Measurements from ENCODE around the gene CRK.
A peak's percentile ranks its signal among the peaks of the same experiment; 100 is the strongest.

The CRK gene

GRCh38 chr17:1442187-1442586 is 13.8 kb downstream of the CRK start:
- TF ChIP-seq CTCF (IDR thresholded peaks at IDR 0.05; ENCODE audit: extremely low read depth, insufficient read depth, missing control alignments): no peak
- in situ Hi-C loops (cut with MboI; ENCODE audit: low pct_unique_long_range_greater_than_20kb, low sequenced_read_pairs, unreplicated experiment): no loop called here
- DNase-seq (ENCODE audit: low spot score): no peak

GRCh38 chr17:1440921-1441320 is 15.1 kb downstream of the CRK start:
- in situ Hi-C loops (cut with MboI; ENCODE audit: low pct_unique_long_range_greater_than_20kb, low sequenced_read_pairs, unreplicated experiment): no loop called here
- no peak for DNase-seq (ENCODE audit: low spot score)

GRCh38 chr17:1438593-1439083 is 17.4 kb downstream of the CRK start:
- TF ChIP-seq CTCF (IDR thresholded peaks at IDR 0.05; ENCODE audit: extremely low read depth, insufficient read depth, missing control alignments): no peak
- no peak for DNase-seq (ENCODE audit: low spot score)
- in situ Hi-C loops (cut with MboI; ENCODE audit: low pct_unique_long_range_greater_than_20kb, low sequenced_read_pairs, unreplicated experiment): no loop called here

More at GRCh38 chr17:1440921-1441320, 15.1 kb downstream of the CRK start:
- no peak for TF ChIP-seq CTCF (IDR thresholded peaks at IDR 0.05; ENCODE audit: extremely low read depth, insufficient read depth, missing control alignments)

GRCh38 chr17:1435326-1435725 is 20.7 kb downstream of the CRK start:
- in situ Hi-C loops (cut with MboI; ENCODE audit: low pct_unique_long_range_greater_than_20kb, low sequenced_read_pairs, unreplicated experiment): no loop called here
- TF ChIP-seq CTCF (IDR thresholded peaks at IDR 0.05; ENCODE audit: extremely low read depth, insufficient read depth, missing control alignments): no peak
- DNase-seq (ENCODE audit: low spot score): no peak

- no peak for DNase-seq (ENCODE audit: low spot score)
- no peak for TF ChIP-seq CTCF (IDR thresholded peaks at IDR 0.05; ENCODE audit: extremely low read depth, insufficient read depth, missing control alignments)
These were observed 21.9 kb downstream of the CRK start for GRCh38 chr17:1434150-1434549.

GRCh38 chr17:1431631-1432104 is 24.4 kb downstream of the CRK start:
- DNase-seq (ENCODE audit: low spot score): peak; percentile 65
- TF ChIP-seq CTCF (IDR thresholded peaks at IDR 0.05; ENCODE audit: extremely low read depth, insufficient read depth, missing control alignments): no peak
- in situ Hi-C loops (cut with MboI; ENCODE audit: low pct_unique_long_range_greater_than_20kb, low sequenced_read_pairs, unreplicated experiment): no loop called here

More at GRCh38 chr17:1434150-1434549, 21.9 kb downstream of the CRK start:
- in situ Hi-C loops (cut with MboI; ENCODE audit: low pct_unique_long_range_greater_than_20kb, low sequenced_read_pairs, unreplicated experiment): no loop called here
